Large intestine (tissue), 3 donors: ENCODE data around the gene PIGH. TPM values are rescaled to one million over a fixed set of nuclear protein-coding genes. Genes with fewer than 3 reads are reported as not detected.
A peak's percentile ranks its signal among the peaks of the same experiment; 100 is the strongest.

Experiments
- DNase-seq, 2 donors: peaks; one replicate each; pipeline versions ENCODE4 v3.0.0 to v3.0.0-alpha.2; 2013
- H3K27ac ChIP-seq: one replicate; pipeline ENCODE4 v1.5.1; 2013; ENCODE audit warnings: low read length
- H3K27me3 ChIP-seq: 2 replicates; pipeline ENCODE4 v1.6.1; 2013; ENCODE audit warnings: low read length; ENCODE audit not compliant: control insufficient read depth, insufficient read depth
- H3K36me3 ChIP-seq: 2 replicates; pipeline ENCODE4 v1.6.1; 2013; ENCODE audit warnings: low read length; ENCODE audit not compliant: control insufficient read depth, insufficient read depth
- H3K4me1 ChIP-seq: one replicate; pipeline ENCODE4 v1.6.1; 2013; ENCODE audit warnings: low read length; ENCODE audit not compliant: control insufficient read depth, insufficient read depth
- H3K4me3 ChIP-seq: one replicate; pipeline ENCODE4 v1.5.1; 2013; ENCODE audit warnings: low read length
- H3K9me3 ChIP-seq: one replicate; pipeline ENCODE4 v1.6.1; 2013; ENCODE audit warnings: mild to moderate bottlenecking, low read depth, low read length, moderate library complexity; ENCODE audit not compliant: control insufficient read depth
- WGBS: methylation state at CpG from one replicate; pipeline ENCODE4 v1.1.5; 2013; ENCODE audit warnings: low lambda C conversion rate; ENCODE audit not compliant: insufficient coverage; 5-methylcytosine and 5-hydroxymethylcytosine counted together
- polyA plus RNA-seq: library from polyadenylated mRNA; unstranded; fragments of 120-200 nt; gene quantifications from one replicate; pipeline ENCODE4 v1.2.1, GENCODE V29; 2013

The PIGH gene
- polyA plus RNA-seq, 1 donor: 51.4 TPM

GRCh38 chr14:67576216-67576955, 23.7 kb downstream of the PIGH start:
- no CpG with 5 or more reads among the region's 7 CpGs for WGBS
- peaks cover 46% of the 10 kb centered on the region for H3K36me3 ChIP-seq
- no peaks in the 10 kb centered on the region for H3K9me3 ChIP-seq

GRCh38 chr14:67575684-67576083, 24.4 kb downstream of the PIGH start:
- WGBS: no CpG with 5 or more reads among the region's 9 CpGs
- peaks cover 44% of the 10 kb centered on the region for H3K36me3 ChIP-seq

More at GRCh38 chr14:67576216-67576955, 23.7 kb downstream of the PIGH start:
- Histone ChIP-seq H3K27ac (no peak overlapping the region), H3K4me3 (no peak overlapping the region), H3K4me1 (peaks cover 47% of the 10 kb centered on the region), H3K27me3 (no peaks in the 10 kb centered on the region)
- no peak for DNase-seq

GRCh38 chr14:67574806-67575205, 25.3 kb downstream of the PIGH start:
- H3K27me3 ChIP-seq: no peaks in the 10 kb centered on the region
- no peak overlapping the region for H3K27ac ChIP-seq
- no peak for DNase-seq
- H3K9me3 ChIP-seq: no peaks in the 10 kb centered on the region
- no peak overlapping the region for H3K4me3 ChIP-seq
- no CpG with 5 or more reads among the region's 7 CpGs for WGBS
- H3K4me1 ChIP-seq: peaks cover 32% of the 10 kb centered on the region
- peaks cover 45% of the 10 kb centered on the region for H3K36me3 ChIP-seq

More at GRCh38 chr14:67575684-67576083, 24.4 kb downstream of the PIGH start:
- Histone ChIP-seq H3K4me1 (peaks cover 40% of the 10 kb centered on the region), H3K27ac (no peak overlapping the region), H3K4me3 (no peak overlapping the region), H3K27me3 (no peaks in the 10 kb centered on the region), H3K9me3 (no peaks in the 10 kb centered on the region)
- DNase-seq: no peak

GRCh38 chr14:67574156-67574555, 25.9 kb downstream of the PIGH start:
- Histone ChIP-seq H3K4me3 (no peak overlapping the region), H3K27me3 (no peaks in the 10 kb centered on the region), H3K36me3 (peaks cover 42% of the 10 kb centered on the region), H3K9me3 (no peaks in the 10 kb centered on the region), H3K4me1 (peaks cover 32% of the 10 kb centered on the region), H3K27ac (no peak overlapping the region)
- no CpG with 5 or more reads among the region's 14 CpGs for WGBS
- DNase-seq: no peak

GRCh38 chr14:67573228-67574010, 26.6 kb downstream of the PIGH start:
- Histone ChIP-seq H3K4me1 (peaks cover 32% of the 10 kb centered on the region), H3K27ac (peak overlapping the region; percentile 40), H3K4me3 (no peak overlapping the region), H3K36me3 (peaks cover 39% of the 10 kb centered on the region), H3K9me3 (no peaks in the 10 kb centered on the region), H3K27me3 (no peaks in the 10 kb centered on the region)
- no CpG with 5 or more reads among the region's 15 CpGs for WGBS
- DNase-seq: peak in 1 of 2 donors; percentile 55

GRCh38 chr14:67572608-67573007, 27.5 kb downstream of the PIGH start:
- H3K9me3 ChIP-seq: no peaks in the 10 kb centered on the region
- H3K4me3 ChIP-seq: no peak overlapping the region
- no peaks in the 10 kb centered on the region for H3K27me3 ChIP-seq
- peaks cover 32% of the 10 kb centered on the region for H3K4me1 ChIP-seq
- peak overlapping the region; percentile 40 for H3K27ac ChIP-seq
- H3K36me3 ChIP-seq: peaks cover 31% of the 10 kb centered on the region
- no CpG with 5 or more reads among the region's 5 CpGs for WGBS
- DNase-seq: no peak

GRCh38 chr14:67571991-67572323, 28.1 kb downstream of the PIGH start:
- H3K36me3 ChIP-seq: peaks cover 29% of the 10 kb centered on the region
- peaks cover 27% of the 10 kb centered on the region for H3K4me1 ChIP-seq
- H3K27me3 ChIP-seq: no peaks in the 10 kb centered on the region
- H3K27ac ChIP-seq: no peak overlapping the region
- no peaks in the 10 kb centered on the region for H3K9me3 ChIP-seq
- DNase-seq: no peak
- no peak overlapping the region for H3K4me3 ChIP-seq
- no CpG with 5 or more reads among the region's 19 CpGs for WGBS

- no peaks in the 10 kb centered on the region for H3K27me3 ChIP-seq
- no peak overlapping the region for H3K4me3 ChIP-seq
- H3K9me3 ChIP-seq: no peaks in the 10 kb centered on the region
- H3K27ac ChIP-seq: no peak overlapping the region
- WGBS: no CpG with 5 or more reads among the region's 14 CpGs
- peaks cover 29% of the 10 kb centered on the region for H3K36me3 ChIP-seq
- peaks cover 23% of the 10 kb centered on the region for H3K4me1 ChIP-seq
- DNase-seq: peak in 1 of 2 donors; percentile 52
Observed at GRCh38 chr14:67571275-67571990, 28.6 kb downstream of the PIGH start.

- DNase-seq: no peak
- peaks cover 25% of the 10 kb centered on the region for H3K36me3 ChIP-seq
- no peak overlapping the region for H3K4me3 ChIP-seq
- H3K27me3 ChIP-seq: no peaks in the 10 kb centered on the region
- no peak overlapping the region for H3K27ac ChIP-seq
- 97% methylated on average over 4 of the region's 7 CpGs for WGBS
- peaks cover 19% of the 10 kb centered on the region for H3K4me1 ChIP-seq
- H3K9me3 ChIP-seq: no peaks in the 10 kb centered on the region
Observed at GRCh38 chr14:67570453-67570852, 29.6 kb downstream of the PIGH start.

GRCh38 chr14:67569651-67570290, 30.3 kb downstream of the PIGH start:
- DNase-seq: no peak
- Histone ChIP-seq H3K4me3 (no peak overlapping the region), H3K36me3 (peaks cover 25% of the 10 kb centered on the region), H3K4me1 (peaks cover 19% of the 10 kb centered on the region), H3K9me3 (no peaks in the 10 kb centered on the region), H3K27ac (no peak overlapping the region), H3K27me3 (no peaks in the 10 kb centered on the region)
- 63% methylated on average over 1 of the region's 4 CpGs for WGBS
